Retinal pigment epithelial cell (primary cell): ENCODE measurements around the gene CTTNBP2NL.
"Not testable (repeated sequence)": the region's sequence is repeated elsewhere in the genome, so short reads cannot be mapped to it uniquely, and the experiment has no call there.

Experiments
- DNase-seq: peaks from one replicate; pipeline ENCODE4 v3.0.0-alpha.2; 2010; ENCODE audit warnings: low read depth
- H3K4me3 ChIP-seq: 2 replicates; pipeline ENCODE4 v1.5.1; 2011; ENCODE audit warnings: mild to moderate bottlenecking, low read length, control low read depth, moderate library complexity
- TF ChIP-seq, protein P1 (sequence below): conservative IDR thresholded peaks from 2 replicates; pipeline ENCODE4 v1.5.1; 2011; ENCODE audit warnings: low read depth, low read length, control low read depth, inconsistent platforms

CTTNBP2NL gene

DNA sequence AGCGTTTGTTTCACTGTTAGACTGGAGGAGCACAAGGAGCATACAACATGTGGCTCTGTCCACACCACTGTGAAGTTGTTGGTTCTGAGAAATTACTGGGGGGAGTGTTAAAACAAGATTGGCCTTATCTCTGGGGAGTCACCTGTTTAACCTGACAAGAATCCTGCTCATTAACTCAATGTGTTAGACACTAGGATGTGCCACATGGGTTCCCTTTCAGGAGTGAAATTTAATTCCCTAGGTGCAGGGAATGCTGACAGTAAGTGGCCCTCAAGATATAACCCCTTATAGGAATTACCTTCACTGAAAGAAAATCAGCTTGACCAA, 66.9 kb downstream of the CTTNBP2NL start:
- DNase-seq = no peak
- TF ChIP-seq, protein P1, sequence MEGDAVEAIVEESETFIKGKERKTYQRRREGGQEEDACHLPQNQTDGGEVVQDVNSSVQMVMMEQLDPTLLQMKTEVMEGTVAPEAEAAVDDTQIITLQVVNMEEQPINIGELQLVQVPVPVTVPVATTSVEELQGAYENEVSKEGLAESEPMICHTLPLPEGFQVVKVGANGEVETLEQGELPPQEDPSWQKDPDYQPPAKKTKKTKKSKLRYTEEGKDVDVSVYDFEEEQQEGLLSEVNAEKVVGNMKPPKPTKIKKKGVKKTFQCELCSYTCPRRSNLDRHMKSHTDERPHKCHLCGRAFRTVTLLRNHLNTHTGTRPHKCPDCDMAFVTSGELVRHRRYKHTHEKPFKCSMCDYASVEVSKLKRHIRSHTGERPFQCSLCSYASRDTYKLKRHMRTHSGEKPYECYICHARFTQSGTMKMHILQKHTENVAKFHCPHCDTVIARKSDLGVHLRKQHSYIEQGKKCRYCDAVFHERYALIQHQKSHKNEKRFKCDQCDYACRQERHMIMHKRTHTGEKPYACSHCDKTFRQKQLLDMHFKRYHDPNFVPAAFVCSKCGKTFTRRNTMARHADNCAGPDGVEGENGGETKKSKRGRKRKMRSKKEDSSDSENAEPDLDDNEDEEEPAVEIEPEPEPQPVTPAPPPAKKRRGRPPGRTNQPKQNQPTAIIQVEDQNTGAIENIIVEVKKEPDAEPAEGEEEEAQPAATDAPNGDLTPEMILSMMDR = no peak
- H3K4me3 ChIP-seq = no peak overlapping the region

- no peak overlapping the region for H3K4me3 ChIP-seq
- TF ChIP-seq, protein P1 = no peak
- no peak for DNase-seq
These were observed 68.5 kb downstream of the CTTNBP2NL start for GRCh38 chr1:112464501-112464900.

DNA sequence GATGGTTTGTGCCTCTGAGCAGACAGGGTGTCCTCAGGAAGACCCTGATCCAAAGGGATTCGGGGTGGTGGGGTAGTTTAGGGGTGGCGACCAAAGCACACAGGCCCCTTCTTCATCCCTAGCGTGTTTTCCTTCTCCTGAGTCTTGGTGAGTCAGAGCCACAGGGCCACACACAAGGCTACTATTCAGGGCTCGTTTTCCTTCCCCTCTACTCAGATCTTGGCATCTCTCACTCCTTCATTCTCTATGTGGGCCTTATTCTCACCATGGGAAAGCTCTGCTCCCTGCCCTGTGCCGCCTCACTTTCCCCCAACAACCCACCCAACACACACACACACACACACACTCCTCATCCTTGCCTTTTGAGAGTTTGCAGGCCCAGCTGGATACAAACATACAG, 69.1 kb downstream of the CTTNBP2NL start:
- H3K4me3 ChIP-seq = no peak overlapping the region
- peak; percentile 20 for DNase-seq
- TF ChIP-seq, protein P1 = no peak

GRCh38 chr1:112466078-112466660, 70.2 kb downstream of the CTTNBP2NL start:
- peak overlapping the region; percentile 53 for H3K4me3 ChIP-seq
- DNase-seq = peak; percentile 73
- TF ChIP-seq, protein P1 = peak; percentile 74

DNA sequence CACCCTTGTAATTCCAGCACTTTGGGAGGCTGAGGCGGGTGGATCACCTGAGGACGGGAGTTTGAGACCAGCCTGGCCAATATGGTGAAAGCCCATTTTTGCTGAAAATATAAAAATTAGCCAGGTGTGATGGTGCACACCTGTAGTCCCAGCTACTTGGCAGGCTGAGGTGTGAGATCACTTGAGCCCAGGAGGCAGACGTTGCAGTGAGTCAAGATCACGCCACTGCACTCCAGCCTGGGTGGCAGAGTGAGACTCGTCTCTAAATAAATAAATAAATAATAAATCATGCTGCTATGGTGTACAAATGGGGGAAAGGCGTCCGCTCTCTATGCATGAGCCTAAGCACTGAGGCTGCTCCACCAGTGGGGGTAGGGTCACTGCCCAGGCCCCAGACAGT, 74.3 kb downstream of the CTTNBP2NL start:
- H3K4me3 ChIP-seq, DNase-seq: not testable (repeated sequence)

DNA sequence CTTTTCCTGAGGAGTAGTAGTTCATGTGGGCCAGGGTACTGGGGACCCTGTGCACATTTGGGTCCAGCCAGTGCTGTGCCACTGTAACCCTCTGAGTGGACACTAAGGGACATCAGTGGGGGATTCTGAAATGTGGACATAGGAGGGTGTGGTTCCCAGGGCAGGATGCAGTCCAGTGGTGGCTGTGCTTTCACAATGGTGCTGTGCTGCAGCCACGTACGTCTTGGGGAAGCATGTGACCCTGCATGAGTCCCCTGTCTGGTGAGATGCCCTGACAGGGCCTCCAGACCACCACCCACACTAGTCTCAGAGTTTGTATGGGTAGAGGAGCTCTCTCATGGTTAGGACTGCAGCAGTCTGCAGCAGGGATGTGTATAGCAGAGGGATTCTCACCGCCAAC, 75.0 kb downstream of the CTTNBP2NL start:
- no peak overlapping the region for H3K4me3 ChIP-seq
- TF ChIP-seq, protein P1 = no peak
- DNase-seq = no peak

DNA sequence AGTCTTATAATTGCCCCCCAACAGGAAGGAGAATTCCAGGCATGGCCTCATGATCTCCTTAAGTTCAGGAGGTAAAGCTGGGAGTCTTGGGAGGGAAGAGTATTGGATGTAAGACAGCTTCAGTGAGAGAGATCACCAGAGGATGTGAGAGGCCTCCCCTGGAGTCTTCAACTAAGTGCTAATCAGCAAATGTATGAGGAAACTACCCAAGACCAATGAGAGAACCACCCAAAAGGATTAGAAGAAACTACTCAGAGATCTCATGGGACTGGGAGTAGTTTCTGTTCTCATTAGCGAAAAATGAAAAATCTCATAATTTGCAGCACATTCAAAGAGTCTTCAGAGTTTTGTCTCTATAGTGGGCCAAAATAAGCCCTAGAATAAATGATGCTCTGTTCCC, 76.1 kb downstream of the CTTNBP2NL start:
- no peak for DNase-seq
- no peak overlapping the region for H3K4me3 ChIP-seq
- TF ChIP-seq, protein P1 = no peak

DNA sequence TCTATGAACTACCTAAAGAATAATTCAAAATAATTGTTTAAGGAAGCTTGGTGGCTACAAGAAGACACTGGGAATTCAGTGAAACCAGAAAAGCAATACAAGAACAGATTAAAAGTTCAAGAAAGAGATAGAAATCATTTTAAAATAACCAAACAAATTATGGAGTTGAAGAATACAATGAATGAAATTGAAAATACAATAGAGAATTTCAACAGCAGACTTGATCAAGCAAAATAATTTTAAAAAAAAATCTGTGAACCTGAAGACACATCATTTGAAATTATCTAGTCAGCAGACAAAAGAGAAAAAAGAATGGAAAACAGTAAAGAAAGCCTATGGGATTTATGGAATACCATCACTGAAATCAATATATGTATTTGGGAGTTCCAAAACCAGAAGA, 81.5 kb downstream of the CTTNBP2NL start:
- DNase-seq = no peak
- TF ChIP-seq, protein P1 = no peak
- no peak overlapping the region for H3K4me3 ChIP-seq
